WTC11 (cell line): ENCODE measurements around the gene GMEB1.

Source experiments
- CTCF ChIP-seq: fragments of 200-600 bp; IDR thresholded peaks from 2 replicates; pipeline ENCODE4 v1.8.0; 2022; ENCODE audit warnings: antibody characterized with exemption
- FOXP1 ChIP-seq: sonication (generic); formaldehyde crosslinking; IDR thresholded peaks from 2 replicates; pipeline ENCODE4 v1.8.0; 2022; ENCODE audit warnings: missing genetic modification reagents, mild to moderate bottlenecking, moderate library complexity, borderline replicate concordance
- NFYB ChIP-seq: sonication (generic); formaldehyde crosslinking; conservative IDR thresholded peaks from 2 replicates; pipeline ENCODE4 v1.8.0; 2022; ENCODE audit warnings: low read depth, missing genetic modification reagents
- TF ChIP-seq, protein P1 (sequence below): sonication (generic); formaldehyde crosslinking; IDR thresholded peaks from 2 replicates; pipeline ENCODE4 v1.8.0; 2022; ENCODE audit warnings: missing genetic modification reagents

DNA sequence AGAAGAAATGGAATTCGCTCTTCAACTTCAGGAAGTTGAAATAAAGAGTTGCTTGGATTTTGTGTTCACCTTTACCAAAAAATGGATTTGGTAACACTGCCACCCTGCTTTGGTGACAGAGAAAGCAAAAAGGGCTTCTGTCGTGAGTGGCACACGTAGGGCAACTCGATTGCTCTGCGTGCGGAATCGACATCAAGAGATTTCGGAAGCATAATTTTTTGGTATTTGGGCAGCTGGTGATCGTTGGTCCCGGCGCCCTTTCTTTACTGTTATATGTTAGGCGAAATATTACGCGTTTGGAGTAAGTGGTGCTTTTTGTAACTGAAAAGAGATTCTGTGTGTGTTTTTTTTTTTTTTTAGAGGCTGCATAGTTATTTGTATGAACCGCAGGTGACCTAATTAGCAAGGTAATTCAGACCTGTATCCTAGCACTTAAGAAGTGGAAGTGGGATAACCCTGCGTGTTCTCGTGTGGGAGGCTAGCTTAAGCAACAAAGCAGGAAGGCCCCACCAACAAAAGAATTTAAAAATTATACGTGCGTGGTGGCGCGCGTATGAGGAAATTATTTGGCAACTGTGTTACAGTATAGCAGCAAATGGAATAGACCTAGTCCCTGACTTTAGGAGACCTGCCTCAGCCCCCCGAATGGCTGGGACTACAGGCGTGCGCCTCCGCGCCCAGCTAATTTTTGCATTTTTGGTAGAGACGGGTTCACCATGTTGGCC, 19.9 kb upstream of the GMEB1 start, which contains the start of gene RNU11:
- TF ChIP-seq FOXP1 (no peak; the same call in 1 of the 2 replicates), CTCF (no peak), NFYB (CRISPR knock-in tag) (peak; percentile 38)
- TF ChIP-seq, protein P1, sequence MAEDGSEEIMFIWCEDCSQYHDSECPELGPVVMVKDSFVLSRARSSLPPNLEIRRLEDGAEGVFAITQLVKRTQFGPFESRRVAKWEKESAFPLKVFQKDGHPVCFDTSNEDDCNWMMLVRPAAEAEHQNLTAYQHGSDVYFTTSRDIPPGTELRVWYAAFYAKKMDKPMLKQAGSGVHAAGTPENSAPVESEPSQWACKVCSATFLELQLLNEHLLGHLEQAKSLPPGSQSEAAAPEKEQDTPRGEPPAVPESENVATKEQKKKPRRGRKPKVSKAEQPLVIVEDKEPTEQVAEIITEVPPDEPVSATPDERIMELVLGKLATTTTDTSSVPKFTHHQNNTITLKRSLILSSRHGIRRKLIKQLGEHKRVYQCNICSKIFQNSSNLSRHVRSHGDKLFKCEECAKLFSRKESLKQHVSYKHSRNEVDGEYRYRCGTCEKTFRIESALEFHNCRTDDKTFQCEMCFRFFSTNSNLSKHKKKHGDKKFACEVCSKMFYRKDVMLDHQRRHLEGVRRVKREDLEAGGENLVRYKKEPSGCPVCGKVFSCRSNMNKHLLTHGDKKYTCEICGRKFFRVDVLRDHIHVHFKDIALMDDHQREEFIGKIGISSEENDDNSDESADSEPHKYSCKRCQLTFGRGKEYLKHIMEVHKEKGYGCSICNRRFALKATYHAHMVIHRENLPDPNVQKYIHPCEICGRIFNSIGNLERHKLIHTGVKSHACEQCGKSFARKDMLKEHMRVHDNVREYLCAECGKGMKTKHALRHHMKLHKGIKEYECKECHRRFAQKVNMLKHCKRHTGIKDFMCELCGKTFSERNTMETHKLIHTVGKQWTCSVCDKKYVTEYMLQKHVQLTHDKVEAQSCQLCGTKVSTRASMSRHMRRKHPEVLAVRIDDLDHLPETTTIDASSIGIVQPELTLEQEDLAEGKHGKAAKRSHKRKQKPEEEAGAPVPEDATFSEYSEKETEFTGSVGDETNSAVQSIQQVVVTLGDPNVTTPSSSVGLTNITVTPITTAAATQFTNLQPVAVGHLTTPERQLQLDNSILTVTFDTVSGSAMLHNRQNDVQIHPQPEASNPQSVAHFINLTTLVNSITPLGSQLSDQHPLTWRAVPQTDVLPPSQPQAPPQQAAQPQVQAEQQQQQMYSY (CRISPR knock-in tag): peak; percentile 37; the same call in 1 of the 2 replicates
